ENCODE data around the gene TOGARAM2.

GRCh38 chr2:29040552-29040951, 59.5 kb downstream of the TOGARAM2 start:
- TF ChIP-seq CTCF (IDR thresholded peaks at IDR 0.05 in 2 of 3, conservative IDR thresholded peaks at IDR 0.05 in 1 of 3; ENCODE audit: borderline replicate concordance in 1 of 3, insufficient read depth in 1 of 3, low read depth in 2 of 3, low read length in 2 of 3) (no peak), ZBTB33 (IDR thresholded peaks at IDR 0.05; ENCODE audit: extremely low read depth, insufficient replicate concordance, low read length) (no peak), EZH2 (IDR thresholded peaks at IDR 0.05) (no peak), RAD21 (IDR thresholded peaks at IDR 0.05; ENCODE audit: low read depth) (no peak), YY1 (IDR thresholded peaks at IDR 0.05; ENCODE audit: extremely low read depth, insufficient replicate concordance, low read depth, low read length) (no peak), POLR2A (IDR thresholded peaks at IDR 0.05; ENCODE audit: borderline replicate concordance, extremely low read depth, insufficient read depth, insufficient read length) (no peak), EZH2phosphoT487 (IDR thresholded peaks at IDR 0.05; ENCODE audit: borderline replicate concordance) (no peak), POLR2AphosphoS5 (IDR thresholded peaks at IDR 0.05; ENCODE audit: low read depth, low read length) (no peak), ZNF274 (IDR thresholded peaks at IDR 0.05; ENCODE audit: low read depth, low read length) (no peak), JUND (IDR thresholded peaks at IDR 0.05) (no peak), MAX (IDR thresholded peaks at IDR 0.05) (no peak)
